ENCODE data around the gene DNER. TPM values are rescaled to one million over a fixed set of nuclear protein-coding genes. Genes with fewer than 3 reads are reported as not detected.

Gene DNER
- total RNA-seq, 3 donors from 2014 or later: 0.55 to 8.4 (median 0.99) TPM

- no peak for ATAC-seq
- H3K4me1 ChIP-seq (ENCODE audit: low read depth): no peaks in the 10 kb centered on the region
- H3K9me3 ChIP-seq: no peaks in the 10 kb centered on the region
- no peak for TF ChIP-seq CTCF (IDR thresholded peaks at IDR 0.05)
- DNase-seq: peak in 1 of 3 donors; percentile 50
- intact Hi-C loops (cut with DNase I, micrococcal nuclease): no loop called here
- no peak overlapping the region for H3K4me3 ChIP-seq
- no peaks in the 10 kb centered on the region for H3K36me3 ChIP-seq (ENCODE audit: low read depth)
Observed at GRCh38 chr2:229447227-229447626, 267.1 kb downstream of the DNER start.

- intact Hi-C loops (cut with DNase I, micrococcal nuclease): no loop called here
- Histone ChIP-seq H3K36me3 (ENCODE audit: low read depth) (no peaks in the 10 kb centered on the region), H3K4me1 (ENCODE audit: low read depth) (no peaks in the 10 kb centered on the region), H3K9me3 (no peaks in the 10 kb centered on the region), H3K4me3 (no peak overlapping the region)
- DNase-seq: no peak
- no peak for ATAC-seq
- TF ChIP-seq CTCF (IDR thresholded peaks at IDR 0.05): no peak
Observed at GRCh38 chr2:229446350-229446749, 268.0 kb downstream of the DNER start.

- no peaks in the 10 kb centered on the region for H3K36me3 ChIP-seq (ENCODE audit: low read depth)
- DNase-seq: no peak
- ATAC-seq: peak; percentile 12
- intact Hi-C loops (cut with DNase I, micrococcal nuclease): no loop called here
- H3K4me1 ChIP-seq (ENCODE audit: low read depth): no peaks in the 10 kb centered on the region
- TF ChIP-seq CTCF (IDR thresholded peaks at IDR 0.05): no peak
- H3K9me3 ChIP-seq: no peaks in the 10 kb centered on the region
- H3K4me3 ChIP-seq: no peak overlapping the region
Observed at GRCh38 chr2:229445501-229446211, 268.7 kb downstream of the DNER start.

GRCh38 chr2:229445019-229445418 is 269.3 kb downstream of the DNER start:
- H3K36me3 ChIP-seq (ENCODE audit: low read depth): no peaks in the 10 kb centered on the region
- no peak for TF ChIP-seq CTCF (IDR thresholded peaks at IDR 0.05)
- no peaks in the 10 kb centered on the region for H3K9me3 ChIP-seq
- H3K4me1 ChIP-seq (ENCODE audit: low read depth): no peaks in the 10 kb centered on the region
- ATAC-seq: peak; percentile 64
- intact Hi-C loops (cut with DNase I, micrococcal nuclease): no loop called here
- DNase-seq: no peak
- H3K4me3 ChIP-seq: no peak overlapping the region

- no peaks in the 10 kb centered on the region for H3K4me1 ChIP-seq (ENCODE audit: low read depth)
- no peak overlapping the region for H3K4me3 ChIP-seq
- intact Hi-C loops (cut with DNase I, micrococcal nuclease): no loop called here
- ATAC-seq: no peak
- no peak for DNase-seq
- no peaks in the 10 kb centered on the region for H3K9me3 ChIP-seq
- no peak for TF ChIP-seq CTCF (IDR thresholded peaks at IDR 0.05)
- no peaks in the 10 kb centered on the region for H3K36me3 ChIP-seq (ENCODE audit: low read depth)
Observed at GRCh38 chr2:229443546-229444268, 270.6 kb downstream of the DNER start.
